ENCODE results near the gene CYB5D1. TPM values are rescaled to one million over a fixed set of nuclear protein-coding genes. Genes with fewer than 3 reads are reported as not detected.
A peak's percentile ranks its signal among the peaks of the same experiment; 100 is the strongest.

The CYB5D1 gene
- total and polyA plus RNA-seq, 2 of the 8 experiments (the other 6 are each of a cell fraction or from before 2014, with no cell fraction given) = 11.0 to 18.0 TPM

- Histone ChIP-seq H3K9me3 (ENCODE audit: insufficient read depth in 2 of 2, low read depth in 1 of 2, low read length in 1 of 2) (no peaks in the 10 kb centered on the region), H2AFZ (ENCODE audit: low read length) (peak overlapping the region; percentile 11; the same call in 1 of the 2 replicates), H3K14ac (ENCODE audit: insufficient read length) (no peak overlapping the region), H2BK20ac (ENCODE audit: low read length) (no peak overlapping the region), H3K27ac (ENCODE audit: low read depth, low read length) (peak overlapping the region; percentile 39; the same call in 1 of the 2 replicates), H3K18ac (ENCODE audit: extremely low read depth, low read length) (peak overlapping the region; percentile 60; the same call in 1 of the 2 replicates), H4K20me1 (replicated peaks in 1 of 2; ENCODE audit: control insufficient read depth in 1 of 2, insufficient read depth in 2 of 2, low read length in 2 of 2) (peaks cover 0 to 22% of the 10 kb centered on the region in 2 experiments), H2BK5ac (ENCODE audit: low read depth, low read length) (peak overlapping the region; percentile 84; the same call in 1 of the 2 replicates), H2AK5ac (ENCODE audit: low read depth, low read length) (no peak overlapping the region), H4K8ac (ENCODE audit: extremely low read depth, insufficient read depth, low read length) (peak overlapping the region; percentile 82), H3K9ac (replicated peaks in 1 of 4; ENCODE audit: extremely low read depth in 1 of 4, low read depth in 3 of 4, low read length in 3 of 4) (peak overlapping the region in 3 of 4 experiments; percentile 58 to 75 (median 66); a peak in 5 of 7 replicates), H3K79me1 (ENCODE audit: low read depth, low read length) (no peaks in the 10 kb centered on the region), H4K5ac (ENCODE audit: insufficient read length, low read depth, low read length) (peak overlapping the region; percentile 77), H2BK12ac (ENCODE audit: low read depth, low read length) (peak overlapping the region; percentile 60; the same call in 1 of the 2 replicates), H3K4me3 (ENCODE audit: extremely low read depth in 1 of 4, insufficient read depth in 2 of 4, low read depth in 3 of 4, low read length in 4 of 4) (peak overlapping the region; percentile 45 to 77 (median 62)), H3K4me2 (ENCODE audit: insufficient read depth in 1 of 2, low read depth in 2 of 2, low read length in 2 of 2) (peak overlapping the region; percentile 84 to 93), H3K23ac (ENCODE audit: insufficient read length) (no peak overlapping the region), H3K4ac (replicated peaks; ENCODE audit: insufficient read length, low read depth, low read length) (peak overlapping the region; percentile 29), H2BK15ac (ENCODE audit: low read length) (no peak overlapping the region), H3K36me3 (ENCODE audit: control insufficient read depth in 2 of 4, insufficient read depth in 4 of 4, low read length in 3 of 4) (no peaks in the 10 kb centered on the region), H2BK120ac (replicated peaks; ENCODE audit: low read depth, low read length) (no peak overlapping the region), H3K4me1 (replicated peaks in 1 of 4; ENCODE audit: control insufficient read depth in 3 of 4, insufficient read depth in 4 of 4, low read length in 3 of 4) (peaks cover 6 to 24% (median 14%) of the 10 kb centered on the region in 4 experiments), H3K79me2 (ENCODE audit: control insufficient read depth in 1 of 2, insufficient read depth in 2 of 2, low read length in 2 of 2) (no peaks in the 10 kb centered on the region), H3K27me3 (replicated peaks in 1 of 4; ENCODE audit: control insufficient read depth in 3 of 4, extremely low read depth in 1 of 4, insufficient read depth in 3 of 4, low read length in 3 of 4) (peaks cover 17 to 56% (median 49%) of the 10 kb centered on the region in 4 experiments), H3K23me2 (ENCODE audit: low read depth, low read length) (peaks cover 25% of the 10 kb centered on the region), H4K91ac (replicated peaks; ENCODE audit: insufficient read length, low read length) (peak overlapping the region; percentile 67), H3K56ac (replicated peaks; ENCODE audit: insufficient read length, low read depth, low read length) (no peak overlapping the region)
- no peak for FAIRE-seq
- ChIA-PET CTCF (ENCODE audit: partially characterized antibody) (interaction anchor here (1.0 to 5.9 kb wide), 10 partner anchors 8 to 178 kb away, joined by 3 to 44 read pairs (median 4); partner anchors contain the start of genes NAA38, RNF227 and TP53), POLR2A (ENCODE audit: partially characterized antibody) (interaction anchor here (0.8 to 5.2 kb wide), 14 partner anchors 9 to 226 kb away, joined by 3 to 34 read pairs (median 4); partner anchors contain the start of genes EFNB3, NAA38 and TMEM88)
- WGBS, 2 experiments (ENCODE audit: extremely low coverage in 1 of 2, insufficient coverage in 1 of 2, insufficient read length in 1 of 2, insufficient replicate concordance in 2 of 2, low coverage in 1 of 2, low lambda C conversion rate in 2 of 2, missing lambda C conversion rate in 1 of 2) = 1% methylated on average over 36 of the region's 61 CpGs; no CpG with 5 or more reads in 1 of the 2 experiments
- peak in 1 of 2 experiments; percentile 88 for DNase-seq (ENCODE audit: low read depth in 1 of 2, low spot score in 2 of 2)
- TF ChIP-seq KDM4A (IDR thresholded peaks at IDR 0.05; ENCODE audit: low read depth, low read length, severe bottlenecking) (peak; percentile 59), POLR2A (IDR thresholded peaks at IDR 0.05; ENCODE audit: control extremely low read depth in 1 of 2, low read depth in 2 of 2, low read length in 2 of 2) (peak in 1 of 2 experiments; percentile 65; a peak in 2 of 3 replicates), PHF8 (conservative IDR thresholded peaks at IDR 0.05; ENCODE audit: low read depth, low read length) (peak; percentile 61), CBX8 (IDR thresholded peaks at IDR 0.05; ENCODE audit: borderline replicate concordance, low read depth, low read length) (no peak), BCL11A (IDR thresholded peaks at IDR 0.05; ENCODE audit: low read depth in 2 of 2, low read length in 2 of 2) (no peak), KDM5A (IDR thresholded peaks at IDR 0.05; ENCODE audit: low read length) (no peak), CTBP2 (IDR thresholded peaks at IDR 0.05; ENCODE audit: borderline replicate concordance, insufficient read depth, insufficient read length, low read length) (peak; percentile 28), NANOG (IDR thresholded peaks at IDR 0.05; ENCODE audit: insufficient read depth, low read depth, low read length, poor library complexity, severe bottlenecking) (no peak), TAF1 (IDR thresholded peaks at IDR 0.05; ENCODE audit: low read depth, low read length) (peak; percentile 57; the same call in 1 of the 2 replicates), FOSL1 (IDR thresholded peaks at IDR 0.05; ENCODE audit: insufficient read depth, low read depth, low read length) (no peak)
These were observed 21.8 kb upstream of the CYB5D1 start for GRCh38 chr17:7835814-7836595.

All from H1 (cell line).